Activated effector memory CD4-positive, alpha-beta T cell treated with Interleukin-2 at 50 U/mL for 16 hours (primary cell): Measurements from ENCODE around the gene UBE4B.
"Not testable (repeated sequence)": the region's sequence is repeated elsewhere in the genome, so short reads cannot be mapped to it uniquely, and the experiment has no call there.

Source experiments
- DNase-seq: peaks from one replicate; pipeline ENCODE4 v3.0.0-alpha.2; 2020

UBE4B gene

DNA sequence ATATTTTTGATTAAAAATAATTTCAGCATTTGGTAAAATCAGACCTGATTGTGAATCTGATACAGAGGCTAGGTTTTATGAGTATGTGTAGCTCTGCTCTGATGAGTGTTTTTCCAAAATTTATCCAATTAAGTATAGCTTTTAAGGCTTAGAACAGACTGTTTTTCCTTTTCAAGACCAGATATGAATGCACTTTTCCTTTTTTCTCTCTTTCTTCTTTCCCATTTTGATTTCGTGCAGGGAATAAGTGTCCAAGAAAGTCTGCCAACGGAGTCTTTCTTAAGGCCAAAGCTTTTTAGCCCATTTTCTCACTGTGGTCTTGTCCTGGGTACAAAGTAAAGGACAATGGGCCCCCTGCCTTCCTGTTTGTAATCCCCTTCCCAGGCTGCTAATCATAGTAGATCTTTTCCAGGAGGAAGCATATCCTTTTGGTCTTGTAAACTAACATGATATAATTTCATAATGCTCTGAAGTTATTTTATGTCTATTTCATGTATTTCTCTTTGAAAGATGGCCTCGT, 180.5 kb downstream of the UBE4B start:
- no peak for DNase-seq

DNA sequence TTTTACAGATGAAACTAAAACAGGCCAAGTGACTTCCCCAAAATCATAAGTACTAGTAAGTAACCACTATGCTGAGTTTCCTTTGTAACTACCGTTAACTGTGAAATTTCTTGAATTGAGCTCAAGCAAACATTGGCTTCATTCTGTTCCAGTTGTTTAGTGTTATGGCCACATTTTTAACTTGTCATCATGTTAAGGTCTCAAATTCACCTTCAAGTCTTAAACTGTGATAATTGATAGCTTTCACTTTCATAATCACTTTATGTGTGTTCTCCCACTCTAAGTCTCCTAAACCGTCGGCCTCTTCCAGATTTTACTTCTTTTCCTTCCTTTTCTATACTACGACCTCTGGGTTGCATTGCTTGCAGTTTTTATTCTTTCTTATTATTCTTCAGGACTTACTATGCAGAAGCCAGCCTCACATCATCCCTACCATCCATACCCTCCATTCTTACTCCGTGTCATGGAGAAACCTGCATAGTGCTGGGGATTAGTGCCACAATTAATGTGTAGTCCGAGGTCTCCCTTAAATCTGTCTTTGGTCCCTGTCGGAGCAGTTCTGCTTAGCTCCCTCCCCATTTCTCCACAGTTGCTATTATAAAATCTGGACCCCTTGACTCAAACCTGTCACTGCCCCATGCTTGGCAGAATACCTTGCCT, 183.5 kb downstream of the UBE4B start:
- DNase-seq = no peak

DNA sequence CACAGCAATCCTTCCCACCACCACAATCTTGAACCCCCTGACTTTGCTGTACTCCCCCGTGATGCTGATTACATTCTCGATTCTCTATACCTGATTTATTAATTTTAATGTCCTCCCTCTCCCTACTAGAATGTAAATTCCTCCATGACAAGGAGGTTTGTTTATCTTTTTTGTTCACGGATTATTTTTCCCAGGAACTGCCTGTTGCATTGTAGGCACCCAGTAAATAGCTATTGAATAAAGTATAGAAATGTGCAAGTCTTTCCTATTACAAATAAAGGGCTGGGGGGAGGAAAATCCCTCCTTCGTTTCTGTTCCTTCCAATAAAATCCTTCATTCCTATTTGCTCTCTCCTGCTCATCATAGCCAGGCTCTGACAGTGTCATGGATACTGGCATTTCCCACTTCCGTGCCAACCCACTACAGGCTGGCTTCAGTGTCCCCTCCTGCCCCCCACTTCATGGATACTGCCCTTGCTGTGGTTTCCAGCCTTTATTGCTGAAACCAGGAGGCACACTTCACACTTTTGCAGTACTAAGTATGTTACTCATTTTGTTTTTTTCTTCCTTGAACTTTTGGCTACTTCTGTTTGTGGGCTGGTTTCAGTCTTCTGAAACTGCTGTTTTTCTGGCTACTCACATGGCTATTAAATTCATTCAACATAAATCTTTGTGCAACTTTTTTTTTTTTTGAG, 185.1 kb downstream of the UBE4B start:
- DNase-seq = no peak

DNA sequence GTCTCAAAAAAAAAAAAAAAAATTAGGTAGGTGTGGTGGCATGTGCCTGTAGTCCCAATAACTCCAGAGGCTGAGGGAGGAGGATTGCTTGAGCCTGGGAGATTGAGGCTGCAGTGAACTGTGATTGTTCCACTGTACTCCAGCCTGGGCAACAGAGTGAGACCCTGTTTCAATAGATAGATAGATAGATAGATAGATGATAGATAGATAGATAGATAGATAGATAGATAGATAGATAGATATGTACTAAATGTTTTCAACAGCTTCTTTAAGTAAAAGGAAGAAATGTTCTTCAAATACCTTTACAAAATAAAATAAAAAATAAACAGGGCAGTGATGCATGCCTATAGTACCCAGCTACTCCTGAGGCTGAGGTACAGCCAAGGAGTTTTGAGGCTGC, 187.4 kb downstream of the UBE4B start:
- DNase-seq = no peak

DNA sequence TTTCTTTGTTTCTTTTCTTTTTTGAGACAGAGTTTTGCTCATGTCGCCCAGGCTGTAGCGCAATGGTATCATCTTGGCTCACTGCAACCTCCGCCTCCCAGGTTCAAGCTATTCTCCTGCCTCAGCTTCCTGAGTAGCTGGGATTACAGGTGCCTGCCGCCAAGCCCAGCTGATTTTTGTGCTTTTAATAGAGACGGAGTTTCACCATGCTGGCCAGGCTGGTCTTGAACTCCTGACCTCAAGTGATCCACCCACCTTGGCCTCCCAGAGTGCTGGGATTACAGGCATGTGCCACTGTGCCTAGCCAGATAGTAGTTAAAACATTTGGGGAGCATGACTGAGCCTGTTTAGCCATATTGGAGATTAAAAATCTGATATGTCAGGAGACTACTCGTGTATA, 187.9 kb downstream of the UBE4B start:
- not testable (repeated sequence) for DNase-seq

DNA sequence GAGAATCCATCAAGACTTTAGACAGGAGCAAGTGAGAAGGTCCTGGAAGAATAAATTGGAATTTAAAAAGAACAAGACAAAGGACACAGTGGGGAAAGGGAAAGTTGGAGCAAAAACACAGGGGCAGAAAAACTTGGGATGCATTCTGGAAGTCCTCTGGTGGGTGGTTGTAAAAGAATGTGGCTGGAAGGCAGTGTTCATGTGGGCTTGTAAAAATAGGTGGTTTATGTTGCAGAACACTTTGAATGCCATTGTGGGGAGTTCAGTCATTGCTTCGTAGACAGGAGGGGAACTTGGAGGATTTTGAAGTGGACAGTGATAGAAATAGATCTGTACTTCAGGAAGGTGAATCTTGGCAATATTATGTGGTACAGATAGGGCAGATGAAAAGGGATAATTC, 192.8 kb downstream of the UBE4B start:
- no peak for DNase-seq

DNA sequence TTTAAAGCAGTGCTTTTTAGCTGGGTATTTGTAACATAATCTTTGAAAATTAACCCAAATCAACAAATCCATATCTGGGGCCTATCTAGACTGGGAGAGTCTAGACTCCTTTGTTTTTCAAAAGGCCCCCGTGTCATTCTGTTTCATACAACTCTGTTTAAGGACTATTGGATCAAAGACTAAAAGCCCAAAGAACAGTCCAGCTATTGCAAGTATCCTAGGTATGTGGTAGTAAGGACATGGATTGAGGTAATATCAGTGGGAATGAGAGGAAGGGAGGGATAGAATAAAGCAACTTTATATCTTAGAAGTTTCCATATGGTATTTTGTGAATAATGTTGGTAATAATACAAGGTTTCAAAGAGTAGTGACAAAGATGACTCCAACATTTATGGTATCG, 195.8 kb downstream of the UBE4B start:
- DNase-seq = no peak

DNA sequence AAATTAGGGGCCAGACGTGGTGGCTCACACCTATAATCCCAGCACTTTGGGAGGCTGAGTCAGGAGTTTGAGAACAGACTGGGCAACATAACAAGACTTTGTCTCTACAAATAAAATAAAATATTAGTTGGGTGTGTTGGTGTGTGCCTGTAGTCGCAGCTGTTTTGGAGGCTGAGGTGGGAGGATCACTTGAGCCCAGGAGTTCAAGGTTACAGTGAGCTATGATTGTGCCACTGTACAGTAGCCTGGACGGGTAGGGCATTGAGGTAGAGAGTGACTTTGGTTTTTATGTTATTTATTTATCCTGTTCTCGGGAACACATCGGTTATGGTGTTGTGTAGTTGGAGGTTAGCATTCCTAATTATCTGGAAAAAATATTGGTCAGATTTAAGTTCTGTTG, 197.1 kb downstream of the UBE4B start:
- DNase-seq = no peak
